Neuronal stem cell (in vitro differentiated cells): ENCODE measurements around the gene HEPHL1.

Experiments used
- DNase-seq: peaks from one replicate; pipeline ENCODE4 v3.0.0-alpha.2; 2013; ENCODE audit warnings: low spot score
- H2AFZ ChIP-seq: one replicate; pipeline ENCODE4 v1.6.1; 2013; ENCODE audit warnings: mild to moderate bottlenecking, low read length, inconsistent platforms
- H2AK5ac ChIP-seq: 2 replicates; pipeline ENCODE4 v1.6.1; 2013; ENCODE audit warnings: low read depth, mild to moderate bottlenecking, inconsistent platforms, low read length, moderate library complexity, mixed read lengths
- H2BK120ac ChIP-seq: 2 replicates; pipeline ENCODE4 v1.6.1; 2013; ENCODE audit warnings: low read depth, mild to moderate bottlenecking, inconsistent platforms, low read length, moderate library complexity, mixed read lengths
- H2BK12ac ChIP-seq: one replicate; pipeline ENCODE4 v1.6.1; 2013; ENCODE audit warnings: low read length, inconsistent platforms
- H2BK15ac ChIP-seq: 2 replicates; pipeline ENCODE4 v1.6.1; 2013; ENCODE audit warnings: mild to moderate bottlenecking, low read length, inconsistent platforms, mixed read lengths
- H2BK5ac ChIP-seq: one replicate; pipeline ENCODE4 v1.6.1; 2013; ENCODE audit warnings: inconsistent platforms, mild to moderate bottlenecking, low read length, moderate library complexity
- H3K14ac ChIP-seq: one replicate; pipeline ENCODE4 v1.6.1; 2013; ENCODE audit warnings: low read length, inconsistent platforms
- H3K18ac ChIP-seq: 2 replicates; pipeline ENCODE4 v1.6.1; 2013; ENCODE audit warnings: low read length, inconsistent platforms
- H3K23ac ChIP-seq: 2 replicates; pipeline ENCODE4 v1.6.1; 2013; ENCODE audit warnings: low read depth, mild to moderate bottlenecking, mixed read lengths, low read length, inconsistent platforms; ENCODE audit not compliant: poor library complexity
- H3K27ac ChIP-seq: replicated peaks from 3 replicates; pipeline ENCODE4 v1.5.1; 2013; ENCODE audit warnings: low read length, inconsistent platforms
- H3K27me3 ChIP-seq, 3 experiments: 2 replicates each; pipeline ENCODE4 v1.6.1; 2013; ENCODE audit warnings: low read length in 3 of 3, mild to moderate bottlenecking in 2 of 3, inconsistent platforms in 1 of 3, low read depth in 1 of 3, mixed read lengths in 1 of 3, moderate library complexity in 1 of 3; ENCODE audit not compliant: control insufficient read depth in 3 of 3, insufficient read depth in 3 of 3
- H3K36me3 ChIP-seq, 2 donors: replicated peaks in 1 of 2; 2 replicates each; pipeline ENCODE4 v1.6.1; 2013; ENCODE audit warnings: low read length in 2 of 2; ENCODE audit not compliant: control insufficient read depth in 2 of 2, insufficient read depth in 2 of 2
- H3K4ac ChIP-seq: 2 replicates; pipeline ENCODE4 v1.6.1; 2013; ENCODE audit warnings: inconsistent platforms, mild to moderate bottlenecking, low read length, moderate library complexity
- H3K4me1 ChIP-seq, 2 donors: 1 replicate in 1 of 2; 2 replicates in 1 of 2; pipeline ENCODE4 v1.6.1; 2013; ENCODE audit warnings: low read length in 2 of 2, low read depth in 1 of 2; ENCODE audit not compliant: control insufficient read depth in 2 of 2, insufficient read depth in 1 of 2
- H3K4me2 ChIP-seq: one replicate; pipeline ENCODE4 v1.6.1; 2013; ENCODE audit warnings: mild to moderate bottlenecking, low read length, inconsistent platforms; ENCODE audit not compliant: insufficient read depth, poor library complexity, severe bottlenecking
- H3K4me3 ChIP-seq, 2 donors: 2 replicates each; pipeline ENCODE4 v1.5.1; 2013; ENCODE audit warnings: low read length in 2 of 2, mild to moderate bottlenecking in 2 of 2, inconsistent platforms in 1 of 2, moderate library complexity in 1 of 2
- H3K79me1 ChIP-seq: one replicate; pipeline ENCODE4 v1.6.1; 2013; ENCODE audit warnings: low read depth, mild to moderate bottlenecking, inconsistent platforms, low read length, moderate library complexity
- H3K9ac ChIP-seq: one replicate; pipeline ENCODE4 v1.6.1; 2013; ENCODE audit warnings: mild to moderate bottlenecking, low read depth, low read length, inconsistent platforms; ENCODE audit not compliant: poor library complexity
- H3K9me3 ChIP-seq, 2 donors: replicated peaks in 1 of 2; 2 replicates each; pipeline versions ENCODE3 to v1.6.1; 2013; ENCODE audit warnings: low read length in 2 of 2, mild to moderate bottlenecking in 2 of 2, inconsistent platforms in 1 of 2, low read depth in 1 of 2, mixed read lengths in 1 of 2, moderate library complexity in 1 of 2; ENCODE audit not compliant: control insufficient read depth in 2 of 2, insufficient read depth in 1 of 2
- H4K8ac ChIP-seq: one replicate; pipeline ENCODE4 v1.6.1; 2013; ENCODE audit warnings: low read depth, mild to moderate bottlenecking, inconsistent platforms, low read length, moderate library complexity
- H4K91ac ChIP-seq: one replicate; pipeline ENCODE4 v1.6.1; 2013; ENCODE audit warnings: low read length, low read depth, mild to moderate bottlenecking, inconsistent platforms; ENCODE audit not compliant: poor library complexity
- WGBS, 2 donors: extraction: QIAGEN DNeasy Blood & Tissue Kit; methylation state at CpG; one replicate each; pipeline ENCODE4 v1.1.7; 2013; ENCODE audit warnings: missing lambda C conversion rate in 2 of 2, mixed read lengths in 1 of 2; ENCODE audit not compliant: insufficient read length in 2 of 2, insufficient replicate concordance in 1 of 2; ENCODE audit errors: extremely low coverage in 2 of 2; 5-methylcytosine and 5-hydroxymethylcytosine counted together

The HEPHL1 gene

GRCh38 chr11:94145431-94145830, 124.3 kb downstream of the HEPHL1 start:
- no peak for DNase-seq
- H3K9ac ChIP-seq: no peak overlapping the region
- no peak overlapping the region for H2BK12ac ChIP-seq
- peaks cover 0 to 8% of the 10 kb centered on the region in 2 donors for H3K36me3 ChIP-seq
- H3K14ac ChIP-seq: no peak overlapping the region
- no peaks in the 10 kb centered on the region for H3K27me3 ChIP-seq
- WGBS, 2 donors: no CpG with 5 or more reads among the region's 2 CpGs
- H2BK15ac ChIP-seq: no peak overlapping the region
- no peak overlapping the region for H2BK5ac ChIP-seq
- H3K4me3 ChIP-seq: no peak overlapping the region
- H2AFZ ChIP-seq: no peak overlapping the region
- peaks cover 8% of the 10 kb centered on the region for H3K79me1 ChIP-seq
- H3K4ac ChIP-seq: no peak overlapping the region
- no peak overlapping the region for H2AK5ac ChIP-seq
- no peak overlapping the region for H4K8ac ChIP-seq
- H3K4me1 ChIP-seq: peaks cover 5 to 17% of the 10 kb centered on the region in 2 donors
- H3K4me2 ChIP-seq: no peak overlapping the region
- no peak overlapping the region for H4K91ac ChIP-seq
- no peak overlapping the region for H3K23ac ChIP-seq
- H3K18ac ChIP-seq: no peak overlapping the region
- no peak overlapping the region for H3K27ac ChIP-seq
- H3K9me3 ChIP-seq: no peaks in the 10 kb centered on the region
- no peak overlapping the region for H2BK120ac ChIP-seq

- DNase-seq: no peak
- Histone ChIP-seq H3K27me3 (no peaks in the 10 kb centered on the region), H3K79me1 (peaks cover 12% of the 10 kb centered on the region), H3K4me2 (no peak overlapping the region), H3K4me1 (peaks cover 5 to 17% of the 10 kb centered on the region in 2 donors), H3K27ac (no peak overlapping the region), H3K36me3 (peaks cover 0 to 8% of the 10 kb centered on the region in 2 donors), H3K18ac (no peak overlapping the region), H2BK12ac (no peak overlapping the region), H4K8ac (no peak overlapping the region), H3K9ac (no peak overlapping the region), H3K14ac (no peak overlapping the region), H3K23ac (no peak overlapping the region), H2BK5ac (no peak overlapping the region), H2BK120ac (no peak overlapping the region), H2BK15ac (no peak overlapping the region), H3K4me3 (no peak overlapping the region), H3K4ac (no peak overlapping the region), H3K9me3 (no peaks in the 10 kb centered on the region), H2AFZ (no peak overlapping the region), H2AK5ac (no peak overlapping the region), H4K91ac (no peak overlapping the region)
- no CpG with 5 or more reads among the region's 4 CpGs for WGBS, 2 donors
Measured at GRCh38 chr11:94145916-94146315, 124.8 kb downstream of the HEPHL1 start.

- no peak overlapping the region for H3K4ac ChIP-seq
- no peak overlapping the region for H3K14ac ChIP-seq
- H3K9me3 ChIP-seq: no peaks in the 10 kb centered on the region
- peaks cover 5 to 10% of the 10 kb centered on the region in 2 donors for H3K4me1 ChIP-seq
- H2BK5ac ChIP-seq: no peak overlapping the region
- H3K27me3 ChIP-seq: no peaks in the 10 kb centered on the region
- no peak overlapping the region for H2BK12ac ChIP-seq
- H3K36me3 ChIP-seq: peaks cover 0 to 8% of the 10 kb centered on the region in 2 donors
- H3K9ac ChIP-seq: no peak overlapping the region
- H3K4me2 ChIP-seq: no peak overlapping the region
- H4K91ac ChIP-seq: no peak overlapping the region
- H3K18ac ChIP-seq: no peak overlapping the region
- H3K4me3 ChIP-seq: no peak overlapping the region
- no CpG with 5 or more reads among the region's 9 CpGs for WGBS, 2 donors
- H2BK15ac ChIP-seq: no peak overlapping the region
- H3K79me1 ChIP-seq: peaks cover 7% of the 10 kb centered on the region
- no peak overlapping the region for H2BK120ac ChIP-seq
- no peak overlapping the region for H2AFZ ChIP-seq
- DNase-seq: no peak
- no peak overlapping the region for H2AK5ac ChIP-seq
- no peak overlapping the region for H3K27ac ChIP-seq
- H3K23ac ChIP-seq: no peak overlapping the region
- H4K8ac ChIP-seq: no peak overlapping the region
Measured at GRCh38 chr11:94147433-94147845, 126.3 kb downstream of the HEPHL1 start.

DNA sequence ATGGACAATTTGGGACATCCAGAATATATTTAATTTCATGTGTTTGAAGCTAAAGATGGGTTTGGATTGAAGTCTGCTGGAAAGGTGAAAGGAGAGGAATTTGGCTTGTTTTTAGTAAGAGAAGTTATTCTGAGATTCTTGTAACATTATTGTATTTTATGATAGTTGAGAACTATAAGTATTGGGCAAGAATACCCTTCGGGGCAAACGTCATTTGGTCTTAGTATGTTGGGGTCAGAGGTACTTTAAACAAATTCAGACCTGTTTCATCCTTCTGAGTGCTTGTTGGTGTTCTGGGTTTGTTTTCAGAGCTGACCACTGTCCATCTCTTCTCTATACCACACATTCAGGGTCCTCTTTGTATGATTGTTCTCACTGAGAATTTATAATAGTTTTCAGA, 127.0 kb downstream of the HEPHL1 start:
- Histone ChIP-seq H2AK5ac (no peak overlapping the region), H3K23ac (no peak overlapping the region), H3K4me3 (no peak overlapping the region), H3K18ac (no peak overlapping the region), H4K8ac (no peak overlapping the region), H3K4ac (no peak overlapping the region), H3K4me1 (peaks cover 5 to 7% of the 10 kb centered on the region in 2 donors), H2BK15ac (no peak overlapping the region), H3K27me3 (no peaks in the 10 kb centered on the region), H3K4me2 (no peak overlapping the region), H3K9ac (no peak overlapping the region), H3K14ac (no peak overlapping the region), H2BK5ac (no peak overlapping the region), H4K91ac (no peak overlapping the region), H3K36me3 (peaks cover 0 to 8% of the 10 kb centered on the region in 2 donors), H2AFZ (no peak overlapping the region), H2BK12ac (no peak overlapping the region), H3K27ac (no peak overlapping the region), H2BK120ac (no peak overlapping the region), H3K9me3 (no peaks in the 10 kb centered on the region), H3K79me1 (peaks cover 7% of the 10 kb centered on the region)
- no peak for DNase-seq
- WGBS, 2 donors: no CpG with 5 or more reads among the region's 2 CpGs
